Right ventricle myocardium inferior (tissue), 1 donor: ENCODE data around the gene EME2. TPM values are rescaled to one million over a fixed set of nuclear protein-coding genes. Genes with fewer than 3 reads are reported as not detected.

Source experiments
- ATAC-seq: fragments of 200-7000 bp; cut with Tn5 transposase; one replicate; pipeline ENCODE4 v1.9.1; 2020; ENCODE audit warnings: mild to moderate bottlenecking, moderate library complexity
- DNase-seq: peaks from one replicate; pipeline ENCODE4 v3.0.0; 2021; ENCODE audit errors: missing footprints
- intact Hi-C: fragments of 100-400 bp; cut with DNase I; formaldehyde crosslinking; loops from one replicate; pipeline ENCODE4 v1.11.0; 2022
- microRNA-seq: library from miRNA; unstranded; fragments of <30 nt; microRNA quantifications from one replicate; pipeline ENCODE4 v1.2.0, GENCODE V29; 2020
- total RNA-seq: library from RNA; stranded (reverse); fragmentation: NEBNext Ultra II Directional; extraction: Animal tissue kit (Norgen Biotek cat#: 25700); gene quantifications from one replicate; pipeline ENCODE4 v1.2.1, GENCODE V29; 2021
- donor health status: DM: no; HTN: yes; CAD: no; lungs with severe emphysema.

Gene EME2
- total RNA-seq, 1 donor from 2014 or later = 8.2 TPM

GRCh38 chr16:1821861-1822611 is 49.4 kb downstream of the EME2 start:
- ATAC-seq (no peak), DNase-seq (no peak)
- intact Hi-C loops = loop anchor here (5.0 kb wide), 1 partner anchor 35 kb away; no protein-coding TSS in a partner anchor

DNA sequence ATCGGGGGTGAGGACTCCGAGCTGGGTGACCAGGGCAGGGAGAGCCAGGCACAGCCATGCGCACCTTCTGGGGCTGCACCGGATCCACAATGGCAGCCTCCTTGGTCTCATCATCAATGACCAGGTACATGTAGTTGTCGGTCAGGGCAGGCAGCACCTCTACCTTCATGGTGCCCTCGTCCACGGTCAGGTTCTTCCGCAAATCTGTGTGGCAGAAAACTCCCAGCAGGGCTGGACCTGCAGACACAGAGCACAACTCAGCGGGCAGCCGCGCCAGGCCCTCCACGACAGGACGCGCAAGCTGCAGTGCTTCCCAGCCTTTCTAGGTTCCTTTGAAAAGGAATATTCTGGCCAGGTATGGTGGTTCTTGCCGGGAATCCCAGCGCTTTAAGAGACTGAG is 50.2 kb downstream of the EME2 start:
- DNase-seq (no peak), ATAC-seq (no peak)
- intact Hi-C loops = loop anchor here (5.0 kb wide), 1 partner anchor 36 kb away; no protein-coding TSS in a partner anchor

DNA sequence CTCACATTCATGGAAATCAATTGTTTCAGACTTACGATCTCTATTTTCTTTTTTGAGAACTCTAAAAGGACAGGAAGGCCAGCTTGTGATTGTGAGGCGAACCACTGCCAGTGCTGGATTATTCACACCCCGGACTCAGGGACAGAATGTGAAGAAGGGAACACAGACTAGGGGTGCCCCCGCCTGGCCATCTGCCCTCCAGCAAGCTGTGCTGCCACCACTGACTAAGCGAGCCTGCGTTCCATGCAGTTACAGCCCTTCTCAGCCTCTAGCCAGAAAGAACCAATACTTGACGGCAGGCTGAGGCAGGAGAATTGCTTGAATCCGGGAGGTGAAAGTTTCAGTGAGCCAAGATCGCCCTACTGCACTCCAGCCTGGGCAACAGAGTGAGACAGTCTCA is 51.2 kb downstream of the EME2 start:
- no peak for ATAC-seq
- no peak for DNase-seq
- intact Hi-C loops = loop anchor here (5.0 kb wide), 1 partner anchor 37 kb away; no protein-coding TSS in a partner anchor

- ATAC-seq = no peak
- intact Hi-C loops = loop anchor here (5.0 kb wide), 1 partner anchor 213 kb away; the partner anchor contains the start of genes CRAMP1 and IFT140
- no peak for DNase-seq
These were observed 52.8 kb downstream of the EME2 start for GRCh38 chr16:1825381-1825863.

Small RNA genes lying within 50 kb of the gene (microRNA-seq; reads per million reads assigned to microRNA genes)
- not detected for gene MIR3177

Other genes starting within 250 kb of the EME2 start
- 30.7 TPM for gene TMEM204, start 239.1 kb upstream of the EME2 start, total RNA-seq
- gene IFT140, start 160.7 kb upstream of the EME2 start, total RNA-seq = 7.2 TPM
- gene CRAMP1, start 160.4 kb upstream of the EME2 start, total RNA-seq = 9.8 TPM
- gene JPT2, start 94.5 kb upstream of the EME2 start, total RNA-seq = 41.5 TPM
- 66.4 TPM for gene MAPK8IP3, start 66.6 kb upstream of the EME2 start, total RNA-seq
- 33.9 TPM for gene NME3, start 1.3 kb upstream of the EME2 start, total RNA-seq
- gene MRPS34, start 324 bp downstream of the EME2 start, total RNA-seq = 80.8 TPM
- 36.1 TPM for gene SPSB3, start 9.8 kb downstream of the EME2 start, total RNA-seq
- 37.9 TPM for gene NUBP2, start 10.2 kb downstream of the EME2 start, total RNA-seq
- gene IGFALS, start 20.9 kb downstream of the EME2 start, total RNA-seq = not detected
- 171 TPM for gene HAGH, start 54.0 kb downstream of the EME2 start, total RNA-seq
- gene FAHD1, start 54.4 kb downstream of the EME2 start, total RNA-seq = 28.3 TPM
- not detected for gene MEIOB, start 99.4 kb downstream of the EME2 start, total RNA-seq
- gene HS3ST6, start 145.6 kb downstream of the EME2 start, total RNA-seq = not detected
- 25.3 TPM for gene MSRB1, start 170.4 kb downstream of the EME2 start, total RNA-seq
- 271 TPM for gene RPL3L, start 181.9 kb downstream of the EME2 start, total RNA-seq
- gene NDUFB10, start 186.7 kb downstream of the EME2 start, total RNA-seq = 737 TPM
- 907 TPM for gene RPS2, start 192.0 kb downstream of the EME2 start, total RNA-seq
- gene RNF151, start 194.0 kb downstream of the EME2 start, total RNA-seq = not detected
- 24.9 TPM for gene TBL3, start 199.2 kb downstream of the EME2 start, total RNA-seq
- 0.22 TPM for gene NOXO1, start 208.7 kb downstream of the EME2 start, total RNA-seq
- 25.8 TPM for gene GFER, start 211.4 kb downstream of the EME2 start, total RNA-seq
- 0.62 TPM for gene SYNGR3, start 217.2 kb downstream of the EME2 start, total RNA-seq
- gene ZNF598, start 237.0 kb downstream of the EME2 start, total RNA-seq = 18.5 TPM
- gene NPW, start 247.0 kb downstream of the EME2 start, total RNA-seq = not detected